GM10847 (cell line): ENCODE results near the gene PRDM7.

Experiments used
- POLR2A ChIP-seq: IDR thresholded peaks from 2 replicates; pipeline ENCODE4 v1.6.1; 2011; ENCODE audit not compliant: insufficient read length; ENCODE audit errors: extremely low read depth

PRDM7 gene

GRCh38 chr16:90015586-90016338, 61.4 kb downstream of the PRDM7 start:
- no peak for TF ChIP-seq POLR2A

GRCh38 chr16:90012991-90013745, 64.0 kb downstream of the PRDM7 start:
- TF ChIP-seq POLR2A: no peak

GRCh38 chr16:90011908-90012501, 65.1 kb downstream of the PRDM7 start:
- no peak for TF ChIP-seq POLR2A

GRCh38 chr16:90011508-90011819, 65.7 kb downstream of the PRDM7 start:
- TF ChIP-seq POLR2A: no peak

- TF ChIP-seq POLR2A: no peak
These were observed 66.2 kb downstream of the PRDM7 start for GRCh38 chr16:90010676-90011507.

- no peak for TF ChIP-seq POLR2A
These were observed 67.8 kb downstream of the PRDM7 start for GRCh38 chr16:90009172-90009899.

- TF ChIP-seq POLR2A: no peak
These were observed 68.4 kb downstream of the PRDM7 start for GRCh38 chr16:90008708-90009145.

GRCh38 chr16:90007015-90007414, 70.1 kb downstream of the PRDM7 start:
- TF ChIP-seq POLR2A: no peak
